ENCODE results near the gene INTS11.

Gene INTS11

GRCh38 chr1:1262758-1263157 is 61.7 kb downstream of the INTS11 start:
- no peak for DNase-seq (ENCODE audit: low spot score)

- DNase-seq (ENCODE audit: low spot score), result no peak
These were observed 62.4 kb downstream of the INTS11 start for GRCh38 chr1:1262071-1262470.
